BLaER1 treated with 17β-estradiol and CSF1 and Interleukin-3, amounts not matched to agents 10 nM and 100 nM (cell line): ENCODE results near the gene MINDY4B.

Experiments
- H3K27ac ChIP-seq, 11 experiments: shearing (Covaris generic); formaldehyde crosslinking; 2 replicates each; pipeline ENCODE4 v1.8.1; 2022
- H3K27me3 ChIP-seq, 11 experiments: shearing (Covaris generic); formaldehyde crosslinking; 2 replicates each; pipeline ENCODE4 v1.8.1; 2022
- H3K36me3 ChIP-seq, 11 experiments: shearing (Covaris generic); formaldehyde crosslinking; 2 replicates each; pipeline ENCODE4 v1.8.1; 2022
- H3K4me1 ChIP-seq, 10 experiments: shearing (Covaris generic); formaldehyde crosslinking; 2 replicates each; pipeline ENCODE4 v1.8.1; 2022
- H3K4me2 ChIP-seq, 11 experiments: shearing (Covaris generic); formaldehyde crosslinking; 2 replicates each; pipeline ENCODE4 v1.8.1; 2022
- H3K4me3 ChIP-seq, 10 experiments: shearing (Covaris generic); formaldehyde crosslinking; 2 replicates each; pipeline ENCODE4 v1.8.1; 2022
- H3K9ac ChIP-seq, 11 experiments: shearing (Covaris generic); formaldehyde crosslinking; 2 replicates each; pipeline ENCODE4 v1.8.1; 2022
- H3K9me3 ChIP-seq, 11 experiments: shearing (Covaris generic); formaldehyde crosslinking; replicated peaks in 1 of 11; 2 replicates each; pipeline ENCODE4 v1.8.1; 2022
- H4K20me1 ChIP-seq, 11 experiments: shearing (Covaris generic); formaldehyde crosslinking; 2 replicates each; pipeline ENCODE4 v1.8.1; 2022
- Cebpa-rat ChIP-seq, 11 experiments: shearing (Covaris generic); IDR thresholded peaks; 2 replicates each; pipeline ENCODE4 v1.8.1; 2022

Gene MINDY4B

GRCh38 chr3:150889106-150889505, 16.1 kb downstream of the MINDY4B start:
- H3K4me2 ChIP-seq: peak overlapping the region in 5 of 11 experiments; percentile 3 to 82 (median 76); a peak in 7 of 22 replicates
- H3K4me3 ChIP-seq: no peak overlapping the region
- H3K9ac ChIP-seq: peak overlapping the region in 1 of 11 experiments; percentile 68; a peak in 1 of 22 replicates
- H3K4me1 ChIP-seq: peaks cover 0 to 39% (median 17%) of the 10 kb centered on the region in 10 experiments; a peak in 12 of 20 replicates
- no peak for TF ChIP-seq Cebpa-rat (IDR thresholded peaks at IDR 0.05)
- peaks cover 0 to 12% (median 0%) of the 10 kb centered on the region in 11 experiments; a peak in 1 of 22 replicates for H3K9me3 ChIP-seq
- H4K20me1 ChIP-seq: no peaks in the 10 kb centered on the region
- no peaks in the 10 kb centered on the region for H3K27me3 ChIP-seq
- no peaks in the 10 kb centered on the region for H3K36me3 ChIP-seq
- H3K27ac ChIP-seq: peak overlapping the region in 5 of 11 experiments; percentile 53 to 83 (median 82); a peak in 9 of 22 replicates

- Histone ChIP-seq H3K9me3 (peaks cover 0 to 12% (median 0%) of the 10 kb centered on the region in 11 experiments; a peak in 1 of 22 replicates), H4K20me1 (no peaks in the 10 kb centered on the region), H3K4me1 (peaks cover 0 to 39% (median 17%) of the 10 kb centered on the region in 10 experiments; a peak in 12 of 20 replicates), H3K4me2 (no peak overlapping the region), H3K36me3 (no peaks in the 10 kb centered on the region), H3K27me3 (no peaks in the 10 kb centered on the region), H3K4me3 (no peak overlapping the region), H3K27ac (no peak overlapping the region), H3K9ac (no peak overlapping the region)
- no peak for TF ChIP-seq Cebpa-rat (IDR thresholded peaks at IDR 0.05)
Measured at GRCh38 chr3:150887031-150887430, 18.2 kb downstream of the MINDY4B start.

GRCh38 chr3:150885535-150885934, 19.7 kb downstream of the MINDY4B start:
- no peak overlapping the region for H3K4me3 ChIP-seq
- no peak overlapping the region for H3K27ac ChIP-seq
- no peaks in the 10 kb centered on the region for H3K27me3 ChIP-seq
- H3K4me2 ChIP-seq: no peak overlapping the region
- peaks cover 0 to 12% (median 0%) of the 10 kb centered on the region in 11 experiments; a peak in 1 of 22 replicates for H3K9me3 ChIP-seq
- no peaks in the 10 kb centered on the region for H3K36me3 ChIP-seq
- no peak overlapping the region for H3K9ac ChIP-seq
- no peaks in the 10 kb centered on the region for H4K20me1 ChIP-seq
- H3K4me1 ChIP-seq: peaks cover 0 to 28% (median 12%) of the 10 kb centered on the region in 10 experiments; a peak in 12 of 20 replicates
- TF ChIP-seq Cebpa-rat (IDR thresholded peaks at IDR 0.05): no peak

GRCh38 chr3:150878996-150879575, 26.2 kb downstream of the MINDY4B start:
- H3K27ac ChIP-seq: no peak overlapping the region
- H3K9me3 ChIP-seq: no peaks in the 10 kb centered on the region
- H3K27me3 ChIP-seq: no peaks in the 10 kb centered on the region
- no peak overlapping the region for H3K4me3 ChIP-seq
- H3K36me3 ChIP-seq: no peaks in the 10 kb centered on the region
- H4K20me1 ChIP-seq: no peaks in the 10 kb centered on the region
- no peak overlapping the region for H3K9ac ChIP-seq
- TF ChIP-seq Cebpa-rat (IDR thresholded peaks at IDR 0.05): no peak
- H3K4me1 ChIP-seq: peaks cover 0 to 12% (median 0%) of the 10 kb centered on the region in 10 experiments; a peak in 3 of 20 replicates
- H3K4me2 ChIP-seq: no peak overlapping the region

- TF ChIP-seq Cebpa-rat (IDR thresholded peaks at IDR 0.05): no peak
- Histone ChIP-seq H3K9ac (no peak overlapping the region), H3K4me2 (no peak overlapping the region), H3K9me3 (no peaks in the 10 kb centered on the region), H4K20me1 (no peaks in the 10 kb centered on the region), H3K4me1 (peaks cover 0 to 12% (median 0%) of the 10 kb centered on the region in 10 experiments; a peak in 3 of 20 replicates), H3K36me3 (no peaks in the 10 kb centered on the region), H3K27ac (no peak overlapping the region), H3K4me3 (no peak overlapping the region), H3K27me3 (no peaks in the 10 kb centered on the region)
Measured at GRCh38 chr3:150878290-150878689, 26.9 kb downstream of the MINDY4B start.

GRCh38 chr3:150877303-150877702, 27.9 kb downstream of the MINDY4B start:
- Histone ChIP-seq H3K9ac (no peak overlapping the region), H3K9me3 (no peaks in the 10 kb centered on the region), H3K4me2 (no peak overlapping the region), H4K20me1 (no peaks in the 10 kb centered on the region), H3K27me3 (no peaks in the 10 kb centered on the region), H3K27ac (no peak overlapping the region), H3K4me3 (no peak overlapping the region), H3K4me1 (peaks cover 0 to 12% (median 0%) of the 10 kb centered on the region in 10 experiments; a peak in 3 of 20 replicates), H3K36me3 (no peaks in the 10 kb centered on the region)
- no peak for TF ChIP-seq Cebpa-rat (IDR thresholded peaks at IDR 0.05)

- Histone ChIP-seq H4K20me1 (no peaks in the 10 kb centered on the region), H3K4me3 (no peak overlapping the region), H3K9me3 (no peaks in the 10 kb centered on the region), H3K4me1 (peaks cover 0 to 7% (median 0%) of the 10 kb centered on the region in 10 experiments; a peak in 3 of 20 replicates), H3K9ac (no peak overlapping the region), H3K4me2 (no peak overlapping the region), H3K27me3 (no peaks in the 10 kb centered on the region), H3K27ac (no peak overlapping the region), H3K36me3 (no peaks in the 10 kb centered on the region)
- no peak for TF ChIP-seq Cebpa-rat (IDR thresholded peaks at IDR 0.05)
Measured at GRCh38 chr3:150876611-150877265, 28.5 kb downstream of the MINDY4B start.

- peaks cover 0 to 7% (median 0%) of the 10 kb centered on the region in 10 experiments; a peak in 2 of 20 replicates for H3K4me1 ChIP-seq
- no peak overlapping the region for H3K4me3 ChIP-seq
- no peaks in the 10 kb centered on the region for H3K36me3 ChIP-seq
- H3K9me3 ChIP-seq: no peaks in the 10 kb centered on the region
- no peak overlapping the region for H3K9ac ChIP-seq
- no peaks in the 10 kb centered on the region for H4K20me1 ChIP-seq
- H3K4me2 ChIP-seq: no peak overlapping the region
- H3K27ac ChIP-seq: no peak overlapping the region
- H3K27me3 ChIP-seq: no peaks in the 10 kb centered on the region
- no peak for TF ChIP-seq Cebpa-rat (IDR thresholded peaks at IDR 0.05)
Measured at GRCh38 chr3:150875548-150875947, 29.7 kb downstream of the MINDY4B start.

- H3K4me2 ChIP-seq: no peak overlapping the region
- H3K9me3 ChIP-seq: no peaks in the 10 kb centered on the region
- H3K27ac ChIP-seq: no peak overlapping the region
- H3K36me3 ChIP-seq: no peaks in the 10 kb centered on the region
- no peaks in the 10 kb centered on the region for H4K20me1 ChIP-seq
- H3K9ac ChIP-seq: no peak overlapping the region
- TF ChIP-seq Cebpa-rat (IDR thresholded peaks at IDR 0.05): no peak
- no peak overlapping the region for H3K4me3 ChIP-seq
- H3K27me3 ChIP-seq: no peaks in the 10 kb centered on the region
- peaks cover 0 to 7% (median 0%) of the 10 kb centered on the region in 10 experiments; a peak in 2 of 20 replicates for H3K4me1 ChIP-seq
Measured at GRCh38 chr3:150874666-150875219, 30.5 kb downstream of the MINDY4B start.
